Measurements from ENCODE around the gene EMP3.

Gene EMP3

DNA sequence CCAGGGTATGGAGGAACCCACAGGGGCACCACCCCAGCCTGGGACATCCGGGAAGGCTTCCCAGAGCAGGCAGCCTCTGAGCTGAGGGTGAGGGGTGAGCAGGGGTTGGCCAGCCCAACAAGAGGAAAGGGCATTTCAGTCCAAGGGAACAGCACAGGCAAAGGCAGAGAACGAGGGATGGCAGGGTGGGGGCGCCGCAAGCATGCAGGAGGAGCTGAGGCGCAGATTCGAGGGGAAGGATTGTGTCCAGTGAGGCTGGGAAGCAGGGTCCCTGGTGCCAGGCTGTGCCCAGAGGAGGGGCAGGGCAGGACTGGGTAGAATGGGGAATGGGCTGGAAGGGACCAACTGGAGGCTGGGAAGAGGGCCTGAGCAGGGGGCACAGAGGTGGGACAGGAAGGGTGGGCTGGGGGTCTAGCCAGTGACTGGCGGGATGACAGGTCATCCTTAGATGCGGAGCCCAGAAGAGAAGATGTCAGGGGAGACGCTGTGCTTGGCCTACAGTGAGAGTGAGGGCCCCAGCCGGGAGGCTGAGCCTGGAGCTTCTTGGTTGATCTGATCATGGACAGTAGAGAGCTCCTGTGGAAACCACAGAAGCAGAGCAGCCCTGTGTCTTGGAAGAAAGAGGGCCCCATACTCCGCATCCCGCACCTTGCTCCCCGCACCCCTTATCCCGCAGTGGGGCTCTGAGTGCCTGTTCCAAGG is 13.6 kb downstream of the EMP3 start:
- DNase-seq (ENCODE audit: low read depth, low spot score) = no peak
- in situ Hi-C loops (cut with HindIII; ENCODE audit: low sequenced_read_pairs) = no loop called here
- no peak overlapping the region for H3K4me3 ChIP-seq (ENCODE audit: low read depth, low read length)
- TF ChIP-seq, protein P1, sequence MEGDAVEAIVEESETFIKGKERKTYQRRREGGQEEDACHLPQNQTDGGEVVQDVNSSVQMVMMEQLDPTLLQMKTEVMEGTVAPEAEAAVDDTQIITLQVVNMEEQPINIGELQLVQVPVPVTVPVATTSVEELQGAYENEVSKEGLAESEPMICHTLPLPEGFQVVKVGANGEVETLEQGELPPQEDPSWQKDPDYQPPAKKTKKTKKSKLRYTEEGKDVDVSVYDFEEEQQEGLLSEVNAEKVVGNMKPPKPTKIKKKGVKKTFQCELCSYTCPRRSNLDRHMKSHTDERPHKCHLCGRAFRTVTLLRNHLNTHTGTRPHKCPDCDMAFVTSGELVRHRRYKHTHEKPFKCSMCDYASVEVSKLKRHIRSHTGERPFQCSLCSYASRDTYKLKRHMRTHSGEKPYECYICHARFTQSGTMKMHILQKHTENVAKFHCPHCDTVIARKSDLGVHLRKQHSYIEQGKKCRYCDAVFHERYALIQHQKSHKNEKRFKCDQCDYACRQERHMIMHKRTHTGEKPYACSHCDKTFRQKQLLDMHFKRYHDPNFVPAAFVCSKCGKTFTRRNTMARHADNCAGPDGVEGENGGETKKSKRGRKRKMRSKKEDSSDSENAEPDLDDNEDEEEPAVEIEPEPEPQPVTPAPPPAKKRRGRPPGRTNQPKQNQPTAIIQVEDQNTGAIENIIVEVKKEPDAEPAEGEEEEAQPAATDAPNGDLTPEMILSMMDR (IDR thresholded peaks at IDR 0.05; ENCODE audit: low read depth, low read length) = no peak

DNA sequence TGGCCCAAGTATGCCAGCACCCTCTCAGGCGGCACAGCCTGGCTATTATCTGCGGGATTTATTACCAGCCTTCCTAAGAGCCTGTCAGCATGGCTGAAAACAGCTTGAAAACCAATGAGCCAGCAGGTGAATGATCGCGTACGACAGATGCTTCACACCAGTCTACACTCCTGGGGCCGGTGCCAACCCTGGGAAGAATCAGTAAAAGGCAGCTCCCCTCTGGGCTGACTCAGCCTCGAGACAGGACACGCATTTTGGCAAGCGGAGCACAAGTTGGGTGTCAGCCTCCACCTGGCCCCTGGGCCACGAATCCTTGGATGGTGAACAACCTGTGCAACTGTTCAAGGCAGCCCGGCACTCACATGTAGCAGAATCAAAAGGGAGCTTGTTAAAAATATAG is 15.6 kb downstream of the EMP3 start:
- DNase-seq (ENCODE audit: low read depth, low spot score) = peak; percentile 62
- H3K4me3 ChIP-seq (ENCODE audit: low read depth, low read length) = no peak overlapping the region
- in situ Hi-C loops (cut with HindIII; ENCODE audit: low sequenced_read_pairs) = no loop called here

DNA sequence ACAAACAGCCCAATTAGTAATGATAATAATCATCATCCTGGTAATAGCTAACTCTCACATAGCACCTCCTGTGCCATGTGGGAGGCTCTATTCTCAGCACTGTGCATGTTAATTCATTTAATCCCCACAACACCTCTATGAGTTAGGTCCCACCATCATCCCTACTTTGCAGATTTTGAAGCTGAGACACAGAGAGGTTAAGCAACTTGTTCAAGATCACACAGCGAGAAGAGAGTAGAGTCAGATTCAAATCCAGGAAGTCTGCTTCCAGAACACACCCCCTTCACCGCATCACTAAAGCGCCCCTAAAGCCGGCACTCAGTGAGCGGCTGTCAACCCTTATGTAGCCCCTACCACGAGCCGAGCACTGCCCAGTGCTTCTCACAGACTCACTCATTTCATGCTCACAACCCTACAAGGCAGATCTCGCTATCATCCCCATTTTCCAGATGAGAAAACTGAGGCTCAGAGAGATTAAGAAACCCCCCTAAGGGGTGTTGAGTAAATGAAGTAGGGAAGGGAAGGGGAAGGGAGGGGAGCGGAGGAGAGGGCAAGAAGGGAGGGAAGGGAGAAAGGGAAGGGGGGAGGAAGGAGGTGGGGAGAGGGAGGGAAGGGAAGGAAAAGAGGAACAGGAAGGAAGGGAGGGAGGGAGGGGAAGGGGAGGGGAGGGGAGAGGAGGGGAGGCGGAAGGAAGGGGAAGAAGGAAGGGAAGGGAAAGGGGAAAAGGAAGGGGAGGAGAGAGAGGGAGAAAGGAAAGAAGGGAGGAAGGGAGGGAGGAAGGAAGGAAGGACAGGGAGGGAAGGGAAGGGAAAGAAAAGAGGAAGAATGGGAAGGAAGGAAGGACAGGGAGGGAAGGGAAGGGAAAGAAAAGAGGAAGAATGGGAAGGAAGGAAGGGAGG is 16.4 kb downstream of the EMP3 start:
- in situ Hi-C loops (cut with HindIII; ENCODE audit: low sequenced_read_pairs) = no loop called here
- no peak for DNase-seq (ENCODE audit: low read depth, low spot score)
- no peak overlapping the region for H3K4me3 ChIP-seq (ENCODE audit: low read depth, low read length)
- TF ChIP-seq, protein P1 (IDR thresholded peaks at IDR 0.05; ENCODE audit: low read depth, low read length) = no peak

More for the DNA sequence above, 15.6 kb downstream of the EMP3 start:
- TF ChIP-seq, protein P1 (IDR thresholded peaks at IDR 0.05; ENCODE audit: low read depth, low read length) = no peak

DNA sequence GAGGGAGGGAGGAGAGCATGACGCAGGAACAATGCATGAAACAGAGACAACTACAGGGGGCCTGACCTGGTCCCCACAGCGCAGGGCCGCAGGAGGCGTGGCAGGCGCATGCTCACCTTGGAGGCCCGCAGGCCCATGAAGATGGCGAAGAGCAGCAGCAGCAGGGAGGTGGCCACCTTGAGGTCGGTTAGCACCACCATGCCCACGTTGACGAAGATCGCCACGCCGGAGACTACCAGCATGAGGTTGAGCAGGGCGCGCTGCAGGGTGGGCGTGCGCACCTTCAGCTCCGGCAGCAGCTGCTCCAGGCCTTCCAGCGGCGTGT is 17.0 kb downstream of the EMP3 start:
- in situ Hi-C loops (cut with HindIII; ENCODE audit: low sequenced_read_pairs) = no loop called here
- no peak overlapping the region for H3K4me3 ChIP-seq (ENCODE audit: low read depth, low read length)
- TF ChIP-seq, protein P1 (IDR thresholded peaks at IDR 0.05; ENCODE audit: low read depth, low read length) = no peak
- no peak for DNase-seq (ENCODE audit: low read depth, low spot score)

DNA sequence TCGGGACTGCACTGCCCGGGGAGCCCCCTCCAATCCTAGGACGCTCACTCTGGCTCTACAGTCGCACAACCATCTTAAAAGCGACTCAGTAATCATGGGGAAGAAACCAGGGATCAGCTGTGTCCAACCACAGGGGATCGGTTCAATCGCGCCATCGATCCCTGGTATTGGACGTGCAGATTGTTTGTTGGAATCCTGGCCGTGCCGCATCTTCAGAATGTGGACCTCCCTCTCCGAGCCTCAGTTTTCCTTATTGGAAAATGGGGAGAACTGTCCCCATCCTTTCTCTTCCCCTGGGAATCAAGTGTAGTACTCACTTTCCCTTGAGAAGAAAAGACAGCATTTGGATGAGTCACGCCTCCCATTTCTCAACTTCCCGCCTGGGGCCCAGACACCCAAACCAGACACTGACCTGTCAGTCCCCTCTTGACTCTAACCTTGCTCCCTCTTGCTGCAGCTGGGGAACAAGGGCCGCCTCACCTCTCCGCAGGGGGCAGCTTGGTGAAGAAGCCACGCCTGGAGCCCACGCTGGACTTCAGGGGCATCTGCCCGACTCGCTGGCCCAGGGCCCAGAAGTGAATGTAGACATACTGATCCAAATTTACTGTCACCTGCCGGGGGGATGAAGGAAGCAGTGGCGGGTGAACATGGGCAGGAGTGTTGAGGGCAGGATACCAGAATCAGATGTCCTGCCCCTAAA is 17.6 kb downstream of the EMP3 start:
- in situ Hi-C loops (cut with HindIII; ENCODE audit: low sequenced_read_pairs) = no loop called here
- TF ChIP-seq, protein P1 (IDR thresholded peaks at IDR 0.05; ENCODE audit: low read depth, low read length) = no peak
- no peak overlapping the region for H3K4me3 ChIP-seq (ENCODE audit: low read depth, low read length)
- peak; percentile 32 for DNase-seq (ENCODE audit: low read depth, low spot score)

DNA sequence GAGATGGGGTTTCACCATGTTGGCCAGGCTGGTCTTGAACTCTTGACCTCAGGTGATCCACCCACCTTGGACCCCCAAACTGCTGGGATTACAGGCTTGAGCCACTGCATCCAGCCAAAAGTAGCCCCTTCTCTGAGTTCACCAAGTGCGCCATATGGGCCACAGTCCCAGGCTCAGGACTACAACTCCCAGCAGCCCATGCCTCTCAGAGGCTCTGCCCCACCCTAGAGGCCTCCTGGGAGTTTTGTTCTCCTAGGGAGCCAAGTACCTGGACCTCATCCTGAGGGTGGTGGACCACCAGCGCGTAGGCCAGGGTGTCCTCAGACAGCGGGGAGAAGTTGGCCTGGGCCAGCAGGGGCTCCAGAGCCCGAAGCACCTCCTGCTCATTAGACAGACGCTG is 19.5 kb downstream of the EMP3 start:
- in situ Hi-C loops (cut with HindIII; ENCODE audit: low sequenced_read_pairs) = no loop called here
- TF ChIP-seq, protein P1 (IDR thresholded peaks at IDR 0.05; ENCODE audit: low read depth, low read length) = no peak
- H3K4me3 ChIP-seq (ENCODE audit: low read depth, low read length) = no peak overlapping the region
- DNase-seq (ENCODE audit: low read depth, low spot score) = no peak
